ENCODE data around the gene LRP4. TPM values are rescaled to one million over a fixed set of nuclear protein-coding genes. Genes with fewer than 3 reads are reported as not detected.
"Not testable (repeated sequence)": the region's sequence is repeated elsewhere in the genome, so short reads cannot be mapped to it uniquely, and the experiment has no call there.

The LRP4 gene
- total RNA-seq, 1 experiment from 2014 or later, result 15.2 TPM

- peak; percentile 79 for DNase-seq (ENCODE audit: low read depth)
- in situ Hi-C loops (cut with HindIII; ENCODE audit: low pct_unique_long_range_greater_than_20kb, low sequenced_read_pairs), result no loop called here
These were observed 18.1 kb upstream of the LRP4 start, which contains the start of gene CSTPP1 for GRCh38 chr11:46936138-46937110. CSTPP1 (plus strand) TSS chr11:46936761; CDS start chr11:46936806, 45 bp downstream.

DNA sequence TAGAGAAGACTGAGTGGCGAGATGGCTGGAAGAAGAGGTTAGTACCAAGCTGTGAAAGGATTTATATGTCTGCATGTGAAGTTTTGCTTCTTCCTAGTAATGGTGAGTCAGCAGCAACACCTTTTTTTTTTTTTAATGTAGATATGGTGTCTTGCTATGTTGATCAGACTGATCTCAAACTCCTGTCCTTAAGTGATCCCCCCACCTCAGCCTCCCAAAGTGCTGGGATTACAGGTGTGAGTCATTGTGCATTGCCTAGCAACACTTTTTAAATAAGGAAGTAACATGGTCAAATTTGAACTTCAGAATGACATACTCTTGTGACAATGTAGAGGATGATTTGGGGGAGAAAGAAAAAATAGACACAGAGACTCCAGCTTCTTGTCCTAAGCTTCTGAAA is 11.7 kb upstream of the LRP4 start:
- in situ Hi-C loops (cut with HindIII; ENCODE audit: low pct_unique_long_range_greater_than_20kb, low sequenced_read_pairs), result no loop called here
- DNase-seq (ENCODE audit: low read depth), result peak; percentile 93

GRCh38 chr11:46928701-46929100 is 10.4 kb upstream of the LRP4 start:
- in situ Hi-C loops (cut with HindIII; ENCODE audit: low pct_unique_long_range_greater_than_20kb, low sequenced_read_pairs); DNase-seq (ENCODE audit: low read depth): not testable (repeated sequence)

GRCh38 chr11:46927928-46928327 is 9.6 kb upstream of the LRP4 start:
- DNase-seq (ENCODE audit: low read depth); in situ Hi-C loops (cut with HindIII; ENCODE audit: low pct_unique_long_range_greater_than_20kb, low sequenced_read_pairs): not testable (repeated sequence)

DNA sequence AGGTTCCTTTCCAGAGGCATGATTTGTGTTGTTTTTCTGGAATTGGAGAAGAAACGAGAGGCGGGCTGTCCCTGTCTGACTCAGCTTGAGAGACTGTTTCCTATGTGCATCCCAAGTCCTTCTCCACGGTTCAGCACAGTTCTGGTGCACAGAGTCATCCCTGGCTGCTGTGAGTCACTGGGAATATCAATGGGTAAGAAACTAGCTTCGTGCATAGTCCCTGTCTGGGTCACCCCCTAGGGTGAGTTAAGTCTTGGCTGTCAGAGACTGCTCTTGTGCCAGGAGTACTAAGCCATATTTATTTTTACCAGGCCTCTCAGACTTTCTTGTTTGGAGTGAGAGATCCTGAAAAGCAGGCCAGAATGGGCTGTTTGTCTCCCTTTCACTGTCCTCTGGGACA is 2.4 kb upstream of the LRP4 start:
- DNase-seq (ENCODE audit: low read depth), result peak; percentile 93
- in situ Hi-C loops (cut with HindIII; ENCODE audit: low pct_unique_long_range_greater_than_20kb, low sequenced_read_pairs), result no loop called here

DNA sequence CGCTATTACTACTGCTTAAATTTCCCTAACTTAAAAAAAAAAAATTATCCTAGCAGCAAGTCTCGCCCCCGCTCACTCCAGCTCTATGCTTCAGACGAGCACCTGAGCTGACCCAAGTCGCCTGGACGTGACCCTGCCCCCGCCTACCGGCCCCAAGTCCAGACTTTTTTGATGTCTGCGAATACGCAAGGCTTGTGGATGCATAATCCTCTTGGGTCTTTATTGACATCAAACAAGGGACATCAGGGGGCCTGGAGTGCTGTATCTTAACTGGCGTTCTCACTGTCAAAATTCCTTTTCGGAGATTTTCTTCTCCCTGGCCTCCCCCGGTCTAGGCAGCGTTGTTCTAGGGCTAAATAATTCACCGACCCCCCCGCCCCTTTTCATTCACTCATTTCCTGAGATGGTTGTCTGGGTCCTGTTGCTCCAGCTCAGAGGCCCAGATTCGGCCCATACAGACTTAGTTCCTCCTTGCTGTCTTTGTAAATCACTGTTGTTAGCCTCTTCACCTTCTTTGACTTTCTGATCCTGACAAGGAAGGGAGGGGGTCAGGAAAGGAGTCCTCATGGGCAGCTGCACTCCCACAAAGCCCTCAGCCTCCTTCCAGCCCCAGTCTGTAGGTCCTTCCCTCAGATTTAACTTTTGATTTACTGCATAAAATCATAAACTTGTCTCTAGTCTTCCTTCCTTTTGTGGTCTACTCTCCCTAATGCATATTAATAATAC is 601 bp upstream of the LRP4 start:
- peak; percentile 31 for DNase-seq (ENCODE audit: low read depth)
- in situ Hi-C loops (cut with HindIII; ENCODE audit: low pct_unique_long_range_greater_than_20kb, low sequenced_read_pairs), result no loop called here

DNA sequence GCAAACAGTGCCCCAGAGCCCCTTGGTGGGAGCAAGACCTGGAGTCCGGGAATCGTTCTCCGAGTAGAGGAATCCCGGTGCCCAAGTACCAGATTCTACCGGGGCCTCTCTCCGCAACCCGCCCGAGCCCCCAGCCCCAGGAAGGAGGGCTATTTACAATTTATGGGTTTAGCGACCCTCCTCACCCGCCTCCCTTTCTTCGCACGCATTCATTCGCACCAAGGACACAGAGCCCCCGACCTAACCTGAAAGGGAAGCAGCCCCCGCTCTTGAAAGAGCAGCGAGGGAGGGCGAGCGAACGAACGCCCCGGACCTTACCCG is 628 bp downstream of the LRP4 start:
- no peak for DNase-seq (ENCODE audit: low read depth)
- in situ Hi-C loops (cut with HindIII; ENCODE audit: low pct_unique_long_range_greater_than_20kb, low sequenced_read_pairs), result no loop called here

- no peak for DNase-seq (ENCODE audit: low read depth)
- in situ Hi-C loops (cut with HindIII; ENCODE audit: low pct_unique_long_range_greater_than_20kb, low sequenced_read_pairs), result no loop called here
These were observed 1.1 kb downstream of the LRP4 start for GRCh38 chr11:46917109-46917761.

GRCh38 chr11:46916286-46917108 is 1.9 kb downstream of the LRP4 start:
- DNase-seq (ENCODE audit: low read depth), result peak; percentile 60
- in situ Hi-C loops (cut with HindIII; ENCODE audit: low pct_unique_long_range_greater_than_20kb, low sequenced_read_pairs), result no loop called here

- DNase-seq (ENCODE audit: low read depth), result no peak
- in situ Hi-C loops (cut with HindIII; ENCODE audit: low pct_unique_long_range_greater_than_20kb, low sequenced_read_pairs), result no loop called here
These were observed 3.4 kb downstream of the LRP4 start for GRCh38 chr11:46914910-46915309.

DNA sequence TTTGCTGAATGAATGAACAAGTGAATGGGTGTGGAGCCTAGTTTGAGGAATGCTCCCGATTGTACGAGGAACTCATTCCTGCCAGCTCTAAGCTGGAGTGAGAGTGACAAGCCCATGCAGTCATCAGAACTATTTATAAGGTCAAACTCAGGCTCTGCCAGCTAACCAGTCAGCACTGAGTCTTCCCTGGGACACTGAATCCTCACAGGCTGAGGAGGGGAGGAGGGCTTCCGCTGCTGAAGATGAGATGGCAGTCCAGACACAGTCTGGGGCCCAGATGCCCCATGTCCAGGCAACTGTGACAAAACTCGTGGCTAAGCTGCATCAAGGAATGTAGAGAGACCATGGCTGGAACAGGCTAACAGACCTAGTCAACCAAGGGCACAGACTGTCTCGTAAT is 4.0 kb downstream of the LRP4 start:
- DNase-seq (ENCODE audit: low read depth), result peak; percentile 94
- in situ Hi-C loops (cut with HindIII; ENCODE audit: low pct_unique_long_range_greater_than_20kb, low sequenced_read_pairs), result no loop called here

DNA sequence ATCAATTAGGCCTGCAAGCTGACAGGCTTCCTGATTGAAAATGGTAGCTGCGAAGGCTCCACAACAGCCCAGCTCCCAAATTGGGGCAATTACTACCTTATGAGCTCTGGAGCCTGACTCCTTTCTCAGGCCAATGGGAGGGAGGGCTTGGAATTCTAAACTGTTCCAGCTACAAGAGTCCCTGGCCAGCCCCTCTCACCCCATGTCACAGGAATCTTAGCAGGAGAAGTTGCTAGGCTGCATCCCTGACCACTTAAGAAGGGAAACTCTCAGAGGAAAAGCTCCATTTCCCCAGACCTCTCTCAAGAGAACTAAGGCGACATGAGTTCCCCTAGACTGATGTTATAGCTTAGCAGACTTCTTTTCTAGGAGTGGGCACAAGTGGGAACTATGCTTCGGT is 4.9 kb downstream of the LRP4 start:
- DNase-seq (ENCODE audit: low read depth), result no peak
- in situ Hi-C loops (cut with HindIII; ENCODE audit: low pct_unique_long_range_greater_than_20kb, low sequenced_read_pairs), result no loop called here

GRCh38 chr11:46912526-46913150 is 5.7 kb downstream of the LRP4 start:
- DNase-seq (ENCODE audit: low read depth), result peak; percentile 33
- in situ Hi-C loops (cut with HindIII; ENCODE audit: low pct_unique_long_range_greater_than_20kb, low sequenced_read_pairs), result no loop called here

DNA sequence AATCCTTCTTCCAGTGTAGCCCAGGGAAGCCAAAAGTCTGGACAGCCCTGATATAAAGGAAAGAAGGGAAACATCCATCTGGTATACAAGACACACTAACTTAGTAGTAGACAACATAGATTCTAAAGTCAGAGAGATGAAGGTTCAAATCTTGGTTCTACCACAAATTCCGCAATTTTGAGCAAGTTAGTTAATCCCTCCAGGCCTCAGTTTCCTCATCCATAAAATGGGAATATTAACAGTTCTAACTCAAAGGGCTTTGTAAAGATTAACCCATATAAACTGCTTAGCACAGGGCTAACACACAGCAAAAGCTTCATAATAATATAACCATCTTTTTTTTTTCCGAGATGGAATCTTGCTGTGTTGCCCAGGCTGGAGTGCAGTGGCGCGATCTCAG is 10.7 kb downstream of the LRP4 start:
- no peak for DNase-seq (ENCODE audit: low read depth)
- in situ Hi-C loops (cut with HindIII; ENCODE audit: low pct_unique_long_range_greater_than_20kb, low sequenced_read_pairs), result no loop called here

DNA sequence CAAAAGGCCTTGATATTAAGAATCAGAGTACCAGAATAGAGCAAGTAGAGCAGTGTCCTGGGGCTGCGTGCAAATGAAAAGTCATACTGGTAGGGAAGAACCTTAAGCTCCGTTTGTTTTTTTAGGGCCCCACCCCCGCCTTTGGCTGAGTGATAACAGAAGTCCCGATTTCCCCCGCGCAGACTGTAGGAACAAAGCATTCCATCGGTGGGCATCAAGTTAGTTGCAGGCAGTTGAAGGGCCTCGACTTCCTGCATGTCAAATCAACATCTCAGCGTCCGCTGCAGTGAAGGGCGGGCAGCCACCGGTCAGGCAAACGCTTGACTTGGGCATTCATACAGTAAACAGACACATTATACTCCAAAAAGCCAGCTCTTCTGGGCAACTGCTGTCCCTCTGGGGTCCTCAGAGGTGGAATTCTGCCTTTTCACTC is 11.7 kb downstream of the LRP4 start:
- in situ Hi-C loops (cut with HindIII; ENCODE audit: low pct_unique_long_range_greater_than_20kb, low sequenced_read_pairs), result no loop called here
- DNase-seq (ENCODE audit: low read depth), result no peak

DNA sequence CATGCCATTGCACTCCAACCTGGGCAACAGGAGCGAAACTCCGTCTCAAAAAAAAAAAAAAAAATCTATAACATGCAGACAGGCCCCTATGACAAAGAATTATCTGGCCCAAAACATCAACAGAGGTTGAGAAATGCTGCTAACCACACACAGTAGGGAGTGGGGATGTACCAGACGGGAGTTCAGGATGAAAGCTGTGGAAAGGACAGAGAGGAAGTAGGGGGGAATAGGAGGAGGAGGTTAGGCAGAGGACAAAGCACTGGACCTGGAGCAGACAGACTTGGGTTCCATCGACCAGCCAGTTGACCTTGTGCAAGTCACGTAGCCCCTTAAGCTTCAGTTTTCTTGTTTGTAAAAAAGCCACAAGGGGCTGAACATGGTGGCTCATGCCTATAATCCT is 12.5 kb downstream of the LRP4 start:
- DNase-seq (ENCODE audit: low read depth), result no peak
- in situ Hi-C loops (cut with HindIII; ENCODE audit: low pct_unique_long_range_greater_than_20kb, low sequenced_read_pairs), result no loop called here

DNA sequence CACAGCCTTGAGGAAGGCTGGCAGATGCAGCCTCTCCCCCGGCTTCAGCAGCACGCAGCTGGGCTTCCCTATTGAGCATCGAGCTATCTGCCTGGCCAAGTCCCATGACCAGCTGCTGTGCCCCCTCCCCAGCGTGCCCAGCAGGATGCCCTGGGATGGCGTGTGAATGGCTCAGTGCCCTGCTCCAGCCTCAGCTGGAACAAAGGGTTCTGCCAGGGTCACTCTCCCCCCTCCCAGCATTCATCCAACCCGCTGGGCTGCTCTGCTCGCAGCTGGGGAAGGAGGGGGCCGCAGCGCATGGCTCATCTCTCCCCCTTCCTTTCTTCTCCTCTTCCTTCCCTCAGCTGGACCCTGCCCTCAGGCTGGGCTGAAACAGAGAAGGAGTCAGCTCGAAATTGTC is 14.5 kb downstream of the LRP4 start:
- DNase-seq (ENCODE audit: low read depth), result no peak
- in situ Hi-C loops (cut with HindIII; ENCODE audit: low pct_unique_long_range_greater_than_20kb, low sequenced_read_pairs), result no loop called here

DNA sequence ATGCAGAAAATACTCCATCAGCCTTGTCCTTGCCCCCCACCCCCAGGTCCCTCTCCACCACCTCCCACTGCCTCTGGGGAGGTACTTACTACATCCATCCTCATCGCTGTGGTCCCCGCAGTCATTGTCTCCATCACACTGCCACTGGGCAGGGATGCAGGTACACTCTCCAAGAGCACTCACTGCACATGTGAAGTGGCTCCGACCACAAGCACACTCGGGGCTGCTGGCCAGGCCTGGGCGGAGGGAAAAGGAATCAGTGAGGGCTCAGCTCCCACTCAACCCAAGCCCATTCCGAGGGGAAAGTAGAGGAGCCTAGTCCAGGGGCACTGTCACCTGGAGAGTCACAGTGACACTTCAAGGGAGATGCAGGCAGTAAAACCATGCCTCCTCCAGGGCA is 15.7 kb downstream of the LRP4 start:
- no peak for DNase-seq (ENCODE audit: low read depth)
- in situ Hi-C loops (cut with HindIII; ENCODE audit: low pct_unique_long_range_greater_than_20kb, low sequenced_read_pairs), result no loop called here

Measured in Caki2 (cell line).